Fibroblast of lung (primary cell): ENCODE measurements around the gene JUNB.

Experiments used
- CTCF ChIP-seq, 2 donors: IDR thresholded peaks in 1 of 2; conservative IDR thresholded peaks in 1 of 2; 1 replicate in 1 of 2; 2 replicates in 1 of 2; pipeline ENCODE4 v1.5.1; 2011 to 2012; ENCODE audit warnings: low read length in 2 of 2, control low read depth in 1 of 2, inconsistent platforms in 1 of 2, low read depth in 1 of 2, mild to moderate bottlenecking in 1 of 2
- EZH2 ChIP-seq: IDR thresholded peaks from 2 replicates; pipeline ENCODE4 v1.5.1; 2012; ENCODE audit warnings: low read length, control low read depth, mild to moderate bottlenecking; ENCODE audit errors: missing control alignments

GRCh38 chr19:12786141-12786870 lies 5.0 kb upstream of the JUNB start:
- TF ChIP-seq CTCF (conservative IDR thresholded peaks at IDR 0.05 in 1 of 2, IDR thresholded peaks at IDR 0.05 in 1 of 2; ENCODE audit: low read depth in 1 of 2, low read length in 2 of 2) (no peak), EZH2 (no peak)
